ENCODE data around the gene ZNF521.
A peak's percentile ranks its signal among the peaks of the same experiment; 100 is the strongest.

The ZNF521 gene

GRCh38 chr18:25228410-25228809 is 123.6 kb downstream of the ZNF521 start:
- no peak for DNase-seq

- no peak for DNase-seq
Measured at GRCh38 chr18:25225151-25225550, 126.8 kb downstream of the ZNF521 start.

GRCh38 chr18:25223899-25224886 is 127.8 kb downstream of the ZNF521 start:
- no peak for DNase-seq

GRCh38 chr18:25223211-25223610 is 128.8 kb downstream of the ZNF521 start:
- DNase-seq = no peak

- no peak for DNase-seq
Measured at GRCh38 chr18:25222648-25223047, 129.3 kb downstream of the ZNF521 start.

- DNase-seq = no peak
Measured at GRCh38 chr18:25210622-25211021, 141.3 kb downstream of the ZNF521 start.

GRCh38 chr18:25192065-25192464 is 159.9 kb downstream of the ZNF521 start:
- no peak for DNase-seq

GRCh38 chr18:25190472-25190871 is 161.5 kb downstream of the ZNF521 start:
- no peak for DNase-seq

- DNase-seq = no peak
Measured at GRCh38 chr18:25189391-25190185, 162.4 kb downstream of the ZNF521 start.

GRCh38 chr18:25187521-25188192 is 164.3 kb downstream of the ZNF521 start:
- DNase-seq = peak in 2 of 56 donors; percentile 5 to 19

GRCh38 chr18:25186871-25187270 is 165.1 kb downstream of the ZNF521 start:
- no peak for DNase-seq

GRCh38 chr18:25181993-25182392 is 170.0 kb downstream of the ZNF521 start:
- no peak for DNase-seq

- no peak for DNase-seq
Measured at GRCh38 chr18:25181581-25181980, 170.4 kb downstream of the ZNF521 start.

- DNase-seq = no peak
Measured at GRCh38 chr18:25180973-25181548, 170.9 kb downstream of the ZNF521 start.

GRCh38 chr18:25177631-25178030 is 174.3 kb downstream of the ZNF521 start:
- DNase-seq = no peak

GRCh38 chr18:25176518-25177042 is 175.4 kb downstream of the ZNF521 start:
- no peak for DNase-seq

GRCh38 chr18:25175558-25176517 is 176.1 kb downstream of the ZNF521 start:
- no peak for DNase-seq

- no peak for DNase-seq
Measured at GRCh38 chr18:25174324-25174723, 177.6 kb downstream of the ZNF521 start.

GRCh38 chr18:25171334-25171733 is 180.6 kb downstream of the ZNF521 start:
- no peak for DNase-seq

GRCh38 chr18:25170402-25170801 is 181.6 kb downstream of the ZNF521 start:
- DNase-seq = no peak
